ENCODE data around the gene POLD4. TPM values are rescaled to one million over a fixed set of nuclear protein-coding genes. Genes with fewer than 3 reads are reported as not detected.

Gene POLD4
- total RNA-seq, 2 donors from 2014 or later = 40.7 to 47.6 TPM

- peak overlapping the region; percentile 81 for H3K4me3 Mint-ChIP-seq
- TF ChIP-seq CTCF (conservative IDR thresholded peaks at IDR 0.05) = no peak
- Histone ChIP-seq H3K36me3 (ENCODE audit: control insufficient read depth, insufficient read depth, low read length) (no peaks in the 10 kb centered on the region), H3K4me3 (ENCODE audit: low read length) (no peak overlapping the region), H3K9ac (ENCODE audit: extremely low read depth, low read length, poor library complexity, severe bottlenecking) (no peak overlapping the region), H3K27me3 (ENCODE audit: control insufficient read depth, insufficient read depth, low read length, poor library complexity, severe bottlenecking) (peaks cover 21% of the 10 kb centered on the region), H3K9me3 (ENCODE audit: control insufficient read depth, low read length) (no peaks in the 10 kb centered on the region), H3K4me1 (ENCODE audit: control insufficient read depth, insufficient read depth, low read length) (no peaks in the 10 kb centered on the region), H3K27ac (ENCODE audit: low read depth, low read length) (no peak overlapping the region)
- peaks cover 3% of the 10 kb centered on the region for H3K36me3 Mint-ChIP-seq (ENCODE audit: low read depth)
- H3K27me3 Mint-ChIP-seq (ENCODE audit: insufficient read depth) = peaks cover 26% of the 10 kb centered on the region
- no peak for DNase-seq
- no peak overlapping the region for H3K27ac Mint-ChIP-seq
- WGBS, 2 experiments (ENCODE audit: insufficient coverage in 1 of 2, insufficient read length in 1 of 2) = 90 to 98% methylated on average over 9 of the region's 9 CpGs
- H3K4me1 Mint-ChIP-seq = peaks cover 5% of the 10 kb centered on the region
- H3K9me3 Mint-ChIP-seq = no peaks in the 10 kb centered on the region
These were observed 37.9 kb downstream of the POLD4 start for GRCh38 chr11:67315325-67315909.

GRCh38 chr11:67314218-67314617 lies 39.1 kb downstream of the POLD4 start:
- H3K9ac ChIP-seq (ENCODE audit: extremely low read depth, low read length, poor library complexity, severe bottlenecking) = no peak overlapping the region
- peaks cover 12% of the 10 kb centered on the region for H3K27me3 ChIP-seq (ENCODE audit: control insufficient read depth, insufficient read depth, low read length, poor library complexity, severe bottlenecking)
- no peak overlapping the region for H3K4me3 ChIP-seq (ENCODE audit: low read length)
- Mint-ChIP-seq H3K36me3 (ENCODE audit: low read depth) (peaks cover 6% of the 10 kb centered on the region), H3K9me3 (no peaks in the 10 kb centered on the region), H3K4me3 (no peak overlapping the region), H3K27ac (no peak overlapping the region), H3K4me1 (peaks cover 5% of the 10 kb centered on the region), H3K27me3 (ENCODE audit: insufficient read depth) (peaks cover 15% of the 10 kb centered on the region)
- DNase-seq = no peak
- 98 to 100% methylated on average over 1 to 2 of the region's 2 CpGs for WGBS, 2 experiments (ENCODE audit: insufficient coverage in 1 of 2, insufficient read length in 1 of 2)
- H3K9me3 ChIP-seq (ENCODE audit: control insufficient read depth, low read length) = no peaks in the 10 kb centered on the region
- no peak for TF ChIP-seq CTCF (conservative IDR thresholded peaks at IDR 0.05)
- no peaks in the 10 kb centered on the region for H3K4me1 ChIP-seq (ENCODE audit: control insufficient read depth, insufficient read depth, low read length)
- H3K36me3 ChIP-seq (ENCODE audit: control insufficient read depth, insufficient read depth, low read length) = peaks cover under 1% of the 10 kb centered on the region
- no peak overlapping the region for H3K27ac ChIP-seq (ENCODE audit: low read depth, low read length)

GRCh38 chr11:67313125-67313890 lies 40.0 kb downstream of the POLD4 start:
- Histone ChIP-seq H3K27ac (ENCODE audit: low read depth, low read length) (no peak overlapping the region), H3K4me1 (ENCODE audit: control insufficient read depth, insufficient read depth, low read length) (no peaks in the 10 kb centered on the region), H3K9me3 (ENCODE audit: control insufficient read depth, low read length) (no peaks in the 10 kb centered on the region), H3K36me3 (ENCODE audit: control insufficient read depth, insufficient read depth, low read length) (peaks cover 4% of the 10 kb centered on the region), H3K9ac (ENCODE audit: extremely low read depth, low read length, poor library complexity, severe bottlenecking) (no peak overlapping the region), H3K27me3 (ENCODE audit: control insufficient read depth, insufficient read depth, low read length, poor library complexity, severe bottlenecking) (peaks cover 3% of the 10 kb centered on the region), H3K4me3 (ENCODE audit: low read length) (no peak overlapping the region)
- 85 to 91% methylated on average over 9 to 11 of the region's 11 CpGs for WGBS, 2 experiments (ENCODE audit: insufficient coverage in 1 of 2, insufficient read length in 1 of 2)
- Mint-ChIP-seq H3K27me3 (ENCODE audit: insufficient read depth) (peaks cover 5% of the 10 kb centered on the region), H3K36me3 (ENCODE audit: low read depth) (peaks cover 6% of the 10 kb centered on the region), H3K9me3 (no peaks in the 10 kb centered on the region), H3K4me3 (no peak overlapping the region), H3K4me1 (peaks cover under 1% of the 10 kb centered on the region), H3K27ac (no peak overlapping the region)
- no peak for DNase-seq
- TF ChIP-seq CTCF (conservative IDR thresholded peaks at IDR 0.05) = no peak

All from endodermal cell (in vitro differentiated cells).